CD4-positive, alpha-beta T cell (primary cell): ENCODE measurements around the gene ALDH9A1. TPM values are rescaled to one million over a fixed set of nuclear protein-coding genes. Genes with fewer than 3 reads are reported as not detected.
"Not testable (repeated sequence)": the region's sequence is repeated elsewhere in the genome, so short reads cannot be mapped to it uniquely, and the experiment has no call there.

Experiments used
- ATAC-seq: fragments of 200-7000 bp; cut with Tn5 transposase; one replicate; pipeline ENCODE4 v1.10.0; 2022; ENCODE audit warnings: mild to moderate bottlenecking; ENCODE audit not compliant: poor library complexity
- CTCF ChIA-PET: fragments of 350-600 bp; sonication (Branson Sonifier 250); formaldehyde crosslinking; loops from one replicate; lab custom pipeline; 2021; ENCODE audit warnings: antibody characterized with exemption, inconsistent platforms; lab: Charles Lee
- POLR2A ChIA-PET: fragments of 350-600 bp; sonication (Branson Sonifier 250); formaldehyde crosslinking; loops from one replicate; lab custom pipeline; 2021; ENCODE audit warnings: antibody characterized with exemption, inconsistent platforms; lab: Charles Lee
- DNase-seq, 14 experiments: peaks; one replicate each; pipeline ENCODE4 v3.0.0-alpha.2; 2013 to 2020; ENCODE audit warnings: mixed read lengths in 2 of 14
- H3K27ac ChIP-seq, 2 donors: one replicate each; pipeline versions ENCODE4 v1.5.1 to v1.7.0; 2013; ENCODE audit warnings: low read length in 2 of 2, low read depth in 1 of 2, mild to moderate bottlenecking in 1 of 2
- H3K27me3 ChIP-seq, 2 experiments: 1 replicate in 1 of 2; 2 replicates in 1 of 2; pipeline versions ENCODE4 v1.6.1 to v1.7.0; 2013; ENCODE audit warnings: low read length in 2 of 2, control low read depth in 1 of 2, mild to moderate bottlenecking in 1 of 2, moderate library complexity in 1 of 2; ENCODE audit not compliant: insufficient read depth in 2 of 2, control insufficient read depth in 1 of 2
- H3K36me3 ChIP-seq: one replicate; pipeline ENCODE4 v1.6.1; 2013; ENCODE audit warnings: low read length, control low read depth; ENCODE audit not compliant: insufficient read depth
- H3K4me1 ChIP-seq: one replicate; pipeline ENCODE4 v1.6.1; 2013; ENCODE audit warnings: low read length, control low read depth; ENCODE audit not compliant: insufficient read depth
- H3K4me3 ChIP-seq: one replicate; pipeline ENCODE4 v1.5.1; 2013; ENCODE audit warnings: mild to moderate bottlenecking, low read length, moderate library complexity
- H3K9me3 ChIP-seq, 2 experiments: 1 replicate in 1 of 2; 2 replicates in 1 of 2; pipeline versions ENCODE4 v1.6.1 to v1.7.0; 2013; ENCODE audit warnings: low read length in 2 of 2, mild to moderate bottlenecking in 2 of 2, control low read depth in 1 of 2, moderate library complexity in 1 of 2; ENCODE audit not compliant: control insufficient read depth in 1 of 2, insufficient read depth in 1 of 2
- H3K27ac Mint-ChIP-seq: one replicate; pipeline ENCODE4 v1.8.0; 2020; ENCODE audit warnings: mixed read lengths
- H3K27me3 Mint-ChIP-seq: one replicate; pipeline ENCODE4 v1.8.0; 2021; ENCODE audit warnings: mixed read lengths
- H3K36me3 Mint-ChIP-seq: one replicate; pipeline ENCODE4 v1.8.0; 2021; ENCODE audit warnings: low read depth, mixed read lengths
- H3K4me1 Mint-ChIP-seq: one replicate; pipeline ENCODE4 v1.8.0; 2021; ENCODE audit warnings: low read depth, mixed read lengths
- H3K4me3 Mint-ChIP-seq: one replicate; pipeline ENCODE4 v1.8.0; 2020; ENCODE audit warnings: mild to moderate bottlenecking, mixed read lengths
- H3K9me3 Mint-ChIP-seq: one replicate; pipeline ENCODE4 v1.8.0; 2020; ENCODE audit warnings: mixed read lengths
- intact Hi-C, 2 experiments: fragments of 100-400 bp; cut with DNase I in 1 of 2; cut with micrococcal nuclease in 1 of 2; formaldehyde crosslinking; loops; one replicate each; pipeline versions ENCODE4 v1.15.1 to v1.9.0; 2023 to 2025; cut with DNase I, micrococcal nuclease
- total RNA-seq, 174 experiments: library from RNA in 2 of 174; stranded (reverse) in 2 of 174; gene quantifications; one replicate each; pipeline ENCODE4 v1.2.3 and lab custom pipeline; 2021 to 2026
- TF ChIP-seq, protein P1 (sequence below): fragments of 200-600 bp; IDR thresholded peaks from one replicate; pipeline ENCODE4 v1.8.0; 2022; ENCODE audit warnings: antibody characterized with exemption, mild to moderate bottlenecking

The ALDH9A1 gene
- total RNA-seq, 2 experiments from 2014 or later = 33.9 to 35.5 TPM

DNA sequence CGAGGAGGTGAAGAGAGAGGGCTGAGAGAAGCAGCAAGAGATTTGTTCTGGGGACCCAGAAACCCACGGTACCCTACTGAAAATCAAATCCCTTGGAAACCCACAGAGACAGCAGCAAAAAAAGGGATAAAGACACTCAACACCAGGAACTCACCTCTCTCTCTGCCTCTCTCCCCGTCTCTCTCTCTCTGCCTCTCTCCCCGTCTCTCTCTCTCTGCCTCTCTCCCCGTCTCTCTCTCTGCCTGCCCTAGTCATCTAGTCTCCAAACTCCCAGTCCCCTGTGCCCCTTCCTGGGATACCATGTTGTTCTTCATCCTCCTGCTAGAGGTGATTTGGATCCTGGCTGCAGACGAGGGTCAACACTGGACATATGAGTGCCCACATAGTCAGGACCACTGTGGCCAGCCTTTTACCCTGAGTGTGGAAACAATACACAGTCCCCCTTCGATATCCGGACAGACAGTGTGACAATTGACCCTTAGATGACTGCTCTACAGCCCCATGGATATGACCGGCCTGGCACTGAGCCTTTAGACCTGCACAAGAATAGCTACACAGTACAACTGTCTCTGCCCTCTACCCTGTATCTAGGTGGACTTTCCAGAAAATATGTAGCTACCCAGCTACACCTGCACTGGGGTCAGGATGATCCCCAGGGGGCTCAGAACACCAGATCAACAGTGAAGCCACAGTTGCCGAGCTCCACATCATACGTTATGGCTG lies 9.8 kb upstream of the ALDH9A1 start:
- no peak overlapping the region for H3K4me3 ChIP-seq
- H3K9me3 Mint-ChIP-seq = no peaks in the 10 kb centered on the region
- H3K4me1 Mint-ChIP-seq = no peaks in the 10 kb centered on the region
- POLR2A ChIA-PET = interaction anchor here (1.1 kb wide), 1 partner anchor 10 kb away, joined by 4 read pairs; the partner anchor contains the start of gene ALDH9A1
- intact Hi-C loops = loop anchor here in 1 of 2 experiments (10.0 kb wide), 1 partner anchor 313 kb away; no protein-coding TSS in a partner anchor
- no peaks in the 10 kb centered on the region for H3K4me1 ChIP-seq
- peaks cover 0 to 5% of the 10 kb centered on the region in 2 experiments for H3K27me3 ChIP-seq
- DNase-seq (no peak), ATAC-seq (no peak)
- CTCF ChIA-PET = interaction anchor here (0.5 kb wide), 1 partner anchor 1047 kb away, joined by 4 read pairs; no protein-coding TSS in a partner anchor
- no peaks in the 10 kb centered on the region for H3K36me3 ChIP-seq
- H3K4me3 Mint-ChIP-seq = no peak overlapping the region
- no peak overlapping the region for H3K27ac Mint-ChIP-seq
- H3K27me3 Mint-ChIP-seq = peaks cover 43% of the 10 kb centered on the region
- H3K36me3 Mint-ChIP-seq = no peaks in the 10 kb centered on the region
- H3K27ac ChIP-seq = no peak overlapping the region
- H3K9me3 ChIP-seq = no peaks in the 10 kb centered on the region
- TF ChIP-seq, protein P1, sequence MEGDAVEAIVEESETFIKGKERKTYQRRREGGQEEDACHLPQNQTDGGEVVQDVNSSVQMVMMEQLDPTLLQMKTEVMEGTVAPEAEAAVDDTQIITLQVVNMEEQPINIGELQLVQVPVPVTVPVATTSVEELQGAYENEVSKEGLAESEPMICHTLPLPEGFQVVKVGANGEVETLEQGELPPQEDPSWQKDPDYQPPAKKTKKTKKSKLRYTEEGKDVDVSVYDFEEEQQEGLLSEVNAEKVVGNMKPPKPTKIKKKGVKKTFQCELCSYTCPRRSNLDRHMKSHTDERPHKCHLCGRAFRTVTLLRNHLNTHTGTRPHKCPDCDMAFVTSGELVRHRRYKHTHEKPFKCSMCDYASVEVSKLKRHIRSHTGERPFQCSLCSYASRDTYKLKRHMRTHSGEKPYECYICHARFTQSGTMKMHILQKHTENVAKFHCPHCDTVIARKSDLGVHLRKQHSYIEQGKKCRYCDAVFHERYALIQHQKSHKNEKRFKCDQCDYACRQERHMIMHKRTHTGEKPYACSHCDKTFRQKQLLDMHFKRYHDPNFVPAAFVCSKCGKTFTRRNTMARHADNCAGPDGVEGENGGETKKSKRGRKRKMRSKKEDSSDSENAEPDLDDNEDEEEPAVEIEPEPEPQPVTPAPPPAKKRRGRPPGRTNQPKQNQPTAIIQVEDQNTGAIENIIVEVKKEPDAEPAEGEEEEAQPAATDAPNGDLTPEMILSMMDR = no peak

DNA sequence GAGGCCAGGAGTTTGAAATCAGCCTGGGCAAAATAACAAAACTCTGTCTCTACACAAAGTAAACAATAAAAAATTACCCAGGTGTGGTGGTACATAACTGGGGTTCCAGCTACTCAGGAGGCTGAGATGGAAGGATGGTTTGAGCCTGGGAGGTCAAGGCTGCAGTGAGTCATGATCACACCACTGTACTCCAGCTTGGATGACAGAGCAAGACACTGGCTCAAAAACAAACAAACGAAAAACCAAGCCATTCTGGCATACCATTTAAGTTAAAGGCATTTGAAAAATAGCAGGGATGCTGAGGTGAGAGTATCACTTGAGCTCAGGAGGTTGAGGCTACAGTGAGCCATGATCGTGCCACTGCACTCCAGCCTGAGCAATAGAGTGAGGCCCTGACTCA lies 5.3 kb upstream of the ALDH9A1 start:
- no peak for ATAC-seq
- H3K27ac Mint-ChIP-seq = no peak overlapping the region
- no peaks in the 10 kb centered on the region for H3K36me3 ChIP-seq
- intact Hi-C loops = loop anchor here in 1 of 2 experiments (10.0 kb wide), 1 partner anchor 309 kb away; no protein-coding TSS in a partner anchor
- ChIA-PET POLR2A (interaction anchor here (0.6 kb wide), 1 partner anchor 328 kb away, joined by 3 read pairs; no protein-coding TSS in a partner anchor), CTCF (no interaction called here)
- H3K27ac ChIP-seq = no peak overlapping the region
- TF ChIP-seq, protein P1 = no peak
- H3K36me3 Mint-ChIP-seq = peaks cover 2% of the 10 kb centered on the region
- H3K4me3 ChIP-seq = no peak overlapping the region
- peaks cover 9% of the 10 kb centered on the region for H3K4me1 ChIP-seq
- no peak for DNase-seq
- H3K27me3 Mint-ChIP-seq = peaks cover 26% of the 10 kb centered on the region
- H3K4me1 Mint-ChIP-seq = peaks cover 10% of the 10 kb centered on the region
- H3K27me3 ChIP-seq = peaks cover 0 to 5% of the 10 kb centered on the region in 2 experiments
- H3K9me3 ChIP-seq = no peaks in the 10 kb centered on the region
- no peak overlapping the region for H3K4me3 Mint-ChIP-seq
- H3K9me3 Mint-ChIP-seq = no peaks in the 10 kb centered on the region

GRCh38 chr1:165701922-165702321 lies 3.6 kb upstream of the ALDH9A1 start:
- not testable (repeated sequence) for H3K36me3 ChIP-seq, DNase-seq, ATAC-seq, H3K27me3 ChIP-seq, H3K9me3 Mint-ChIP-seq, H3K27ac Mint-ChIP-seq, H3K4me3 ChIP-seq, H3K27ac ChIP-seq, H3K9me3 ChIP-seq
- H3K4me1 ChIP-seq = peaks cover 15% of the 10 kb centered on the region
- Mint-ChIP-seq H3K27me3 (peaks cover 12% of the 10 kb centered on the region), H3K4me3 (peak overlapping the region; percentile 20), H3K4me1 (peaks cover 25% of the 10 kb centered on the region), H3K36me3 (peaks cover 10% of the 10 kb centered on the region)
- POLR2A ChIA-PET = interaction anchor here (1.2 kb wide), 1 partner anchor 67 kb away, joined by 3 read pairs; the partner anchor contains the start of gene TMCO1
- intact Hi-C loops = loop anchor here in 1 of 2 experiments (10.0 kb wide), 1 partner anchor 307 kb away; no protein-coding TSS in a partner anchor
- CTCF ChIA-PET = interaction anchor here (0.7 kb wide), 1 partner anchor 300 kb away, joined by 3 read pairs; no protein-coding TSS in a partner anchor
